ENCODE measurements around the gene ITGA11.
A peak's percentile ranks its signal among the peaks of the same experiment; 100 is the strongest.

Gene ITGA11

GRCh38 chr15:68310178-68310803 is 121.7 kb downstream of the ITGA11 start:
- 0 out of 2 replicates have a peak, but pooled peaks have one; percentile 62 for TF ChIP-seq SNAI2 (CRISPR knock-in tag; IDR thresholded peaks at IDR 0.05)
- TF ChIP-seq ZNF70 (CRISPR knock-in tag; IDR thresholded peaks at IDR 0.05): no peak
- no peak for TF ChIP-seq CSRNP3 (CRISPR knock-in tag; IDR thresholded peaks at IDR 0.05)
- TF ChIP-seq POU6F1 (CRISPR knock-in tag; IDR thresholded peaks at IDR 0.05; ENCODE audit: borderline replicate concordance, low read depth): no peak
- no peak for ATAC-seq

- TF ChIP-seq TCF4 (CRISPR knock-in tag; IDR thresholded peaks at IDR 0.05; ENCODE audit: borderline replicate concordance): no peak
- TF ChIP-seq PPARA (CRISPR knock-in tag; IDR thresholded peaks at IDR 0.05; ENCODE audit: borderline replicate concordance): no peak
- no peak for TF ChIP-seq ZC3H10 (CRISPR knock-in tag; IDR thresholded peaks at IDR 0.05)
- TF ChIP-seq ZFP3 (CRISPR knock-in tag; IDR thresholded peaks at IDR 0.05): no peak
- no peak for TF ChIP-seq SNAI2 (CRISPR knock-in tag; IDR thresholded peaks at IDR 0.05)
- TF ChIP-seq ARNTL (CRISPR knock-in tag; IDR thresholded peaks at IDR 0.05; ENCODE audit: borderline replicate concordance, low read depth): no peak
- TF ChIP-seq ESRRG (CRISPR knock-in tag; IDR thresholded peaks at IDR 0.05): no peak
- no peak for TF ChIP-seq TSHZ2 (CRISPR knock-in tag; IDR thresholded peaks at IDR 0.05)
- no peak for TF ChIP-seq ZNF70 (CRISPR knock-in tag; IDR thresholded peaks at IDR 0.05)
- TF ChIP-seq CREB5 (CRISPR knock-in tag; IDR thresholded peaks at IDR 0.05; ENCODE audit: low read depth): no peak
- no peak for TF ChIP-seq OSR1 (CRISPR knock-in tag; IDR thresholded peaks at IDR 0.05)
- no peak for TF ChIP-seq PATZ1 (CRISPR knock-in tag; IDR thresholded peaks at IDR 0.05; ENCODE audit: borderline replicate concordance)
- TF ChIP-seq BACH2 (CRISPR knock-in tag; IDR thresholded peaks at IDR 0.05; ENCODE audit: borderline replicate concordance): no peak
- TF ChIP-seq CSRNP3 (CRISPR knock-in tag; IDR thresholded peaks at IDR 0.05): no peak
- TF ChIP-seq ZFP30 (CRISPR knock-in tag; IDR thresholded peaks at IDR 0.05): no peak
- TF ChIP-seq ZNF565 (CRISPR knock-in tag; conservative IDR thresholded peaks at IDR 0.05; ENCODE audit: low read depth): no peak
- no peak for TF ChIP-seq CSDC2 (CRISPR knock-in tag; IDR thresholded peaks at IDR 0.05)
These were observed 122.9 kb downstream of the ITGA11 start for GRCh38 chr15:68309024-68309423.

More at GRCh38 chr15:68309024-68309423, 122.9 kb downstream of the ITGA11 start:
- ATAC-seq: no peak

Data from SK-N-SH treated with all-trans-retinoic acid at 6 μM for 48 hours (cell line).